Suppressor macrophage treated with lipopolysaccharide for 4 hours (primary cell): ENCODE measurements around the gene ZSWIM5.
"Not testable (repeated sequence)": the region's sequence is repeated elsewhere in the genome, so short reads cannot be mapped to it uniquely, and the experiment has no call there.

Experiments
- DNase-seq: peaks from one replicate; pipeline ENCODE4 v3.0.0-alpha.2; 2020

ZSWIM5 gene

DNA sequence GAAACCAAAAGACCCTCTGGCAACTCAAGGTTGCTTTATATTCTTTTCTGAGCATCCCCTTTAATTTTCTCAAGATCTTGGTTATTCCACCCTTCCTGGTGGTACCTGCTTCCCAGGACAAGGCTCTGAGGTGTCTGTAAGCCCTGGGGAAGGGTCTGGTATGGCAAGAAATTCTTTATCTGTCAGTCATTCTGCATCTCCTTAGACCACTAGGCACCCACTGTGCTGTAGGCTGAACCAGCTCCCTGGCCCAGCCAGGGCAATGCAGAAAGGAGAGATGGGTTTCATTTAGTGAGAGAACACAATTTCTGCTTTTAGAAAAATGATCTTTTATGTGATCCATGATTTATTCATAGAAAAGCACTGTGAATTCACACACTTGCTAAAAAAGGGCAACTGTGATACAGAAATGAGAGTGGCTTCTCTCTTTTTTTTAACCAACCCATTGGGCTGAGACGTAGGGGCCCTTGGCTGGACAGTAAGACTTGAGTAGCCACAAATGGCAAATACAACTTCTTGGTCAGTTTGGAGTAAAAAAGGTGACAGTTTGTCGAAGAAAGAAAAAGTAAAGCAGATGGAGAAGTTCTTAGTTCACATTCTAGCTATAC lies 190.2 kb downstream of the ZSWIM5 start:
- DNase-seq: no peak

DNA sequence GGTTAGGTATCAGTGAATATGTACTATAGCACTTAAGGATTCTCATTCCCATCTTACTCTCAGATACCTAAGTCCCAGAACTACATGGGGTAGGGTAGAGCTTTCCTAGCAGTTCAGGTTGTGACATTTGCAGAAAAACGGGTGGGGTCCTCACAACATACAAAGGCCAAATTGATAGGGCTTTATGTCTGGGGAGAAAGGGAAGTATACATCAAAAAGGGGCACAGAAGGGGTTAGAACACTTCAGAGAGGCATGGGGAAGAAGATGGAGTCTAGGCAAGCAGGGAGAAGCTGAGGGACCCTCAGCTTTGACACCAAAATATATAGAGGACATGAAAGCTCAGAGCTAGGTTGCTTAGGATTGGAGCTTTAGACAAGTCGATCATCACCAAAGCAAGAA lies 190.7 kb downstream of the ZSWIM5 start:
- no peak for DNase-seq

DNA sequence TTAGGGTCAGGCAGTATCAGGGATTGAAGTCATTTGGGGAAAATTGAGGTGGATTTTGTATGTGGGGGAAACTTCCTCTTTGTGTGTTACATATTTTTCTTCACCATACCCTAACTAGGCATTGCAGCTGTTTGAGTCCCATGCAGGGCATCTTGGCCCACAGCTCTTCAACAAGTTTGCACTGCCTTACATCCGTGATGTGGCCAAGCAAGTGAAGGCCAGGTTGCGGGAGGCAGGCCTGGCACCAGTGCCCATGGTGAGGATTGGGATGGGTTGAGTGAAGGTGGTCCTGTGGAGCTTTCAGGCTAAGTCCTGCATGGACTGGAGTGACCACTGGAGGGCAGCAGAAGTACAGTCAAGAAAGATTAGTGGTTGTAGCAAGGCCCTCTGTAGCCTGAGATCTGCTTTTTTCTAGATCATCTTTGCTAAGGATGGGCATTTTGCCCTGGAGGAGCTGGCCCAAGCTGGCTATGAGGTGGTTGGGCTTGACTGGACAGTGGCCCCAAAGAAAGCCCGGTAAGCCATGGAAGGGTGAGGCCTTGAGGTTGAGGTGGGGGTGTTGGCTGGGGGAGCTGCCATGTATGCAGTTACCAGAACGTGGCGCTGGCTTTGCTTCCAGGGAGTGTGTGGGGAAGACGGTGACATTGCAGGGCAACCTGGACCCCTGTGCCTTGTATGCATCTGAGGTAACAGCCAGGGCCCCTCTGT lies 191.9 kb downstream of the ZSWIM5 start:
- DNase-seq: peak; percentile 84

DNA sequence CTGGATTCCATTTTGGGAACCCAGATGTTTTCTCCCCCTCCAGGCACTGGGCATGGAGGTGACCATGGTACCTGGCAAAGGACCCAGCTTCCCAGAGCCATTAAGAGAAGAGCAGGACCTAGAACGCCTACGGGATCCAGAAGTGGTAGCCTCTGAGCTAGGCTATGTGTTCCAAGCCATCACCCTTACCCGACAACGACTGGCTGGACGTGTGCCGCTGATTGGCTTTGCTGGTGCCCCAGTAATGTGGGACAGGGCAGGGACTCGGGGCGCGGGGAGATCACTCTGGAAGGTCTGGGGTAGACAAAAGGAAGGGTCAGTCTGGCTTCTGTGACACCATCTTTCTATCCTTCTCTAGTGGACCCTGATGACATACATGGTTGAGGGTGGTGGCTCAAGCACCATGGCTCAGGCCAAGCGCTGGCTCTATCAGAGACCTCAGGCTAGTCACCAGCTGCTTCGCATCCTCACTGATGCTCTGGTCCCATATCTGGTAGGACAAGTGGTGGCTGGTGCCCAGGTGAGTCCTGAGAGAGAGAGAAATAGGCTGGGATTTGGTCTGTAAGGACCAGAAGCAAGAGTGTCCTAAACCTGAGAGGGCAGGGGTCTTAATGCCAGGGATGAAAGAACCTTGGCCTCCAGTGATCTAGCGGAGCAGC lies 192.7 kb downstream of the ZSWIM5 start:
- no peak for DNase-seq

DNA sequence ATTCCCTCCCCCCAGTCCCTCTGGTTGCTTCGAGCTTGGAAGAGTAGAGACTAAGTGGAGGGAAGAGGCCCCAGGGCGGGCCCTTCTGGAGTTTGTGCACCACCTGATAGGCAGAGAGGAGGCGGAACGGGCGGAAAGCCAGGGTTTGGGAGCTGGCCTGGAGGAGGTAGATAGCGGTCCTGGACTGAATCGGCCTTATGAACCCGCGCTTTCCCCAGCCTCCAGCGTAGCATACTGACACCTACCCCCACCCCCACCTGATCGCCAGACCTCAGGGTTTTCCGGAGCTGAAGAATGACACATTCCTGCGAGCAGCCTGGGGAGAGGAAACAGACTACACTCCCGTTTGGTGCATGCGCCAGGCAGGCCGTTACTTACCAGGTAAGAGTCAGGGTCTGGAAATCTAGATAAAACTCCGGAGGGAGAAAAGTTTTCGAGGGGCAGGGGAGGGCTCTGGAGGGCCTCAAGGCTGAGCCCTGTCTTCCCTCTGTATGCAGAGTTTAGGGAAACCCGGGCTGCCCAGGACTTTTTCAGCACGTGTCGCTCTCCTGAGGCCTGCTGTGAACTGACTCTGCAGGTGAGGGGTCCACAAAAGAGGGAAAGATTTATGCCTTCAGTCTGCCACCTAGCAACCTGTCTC lies 193.6 kb downstream of the ZSWIM5 start:
- DNase-seq: peak; percentile 44

DNA sequence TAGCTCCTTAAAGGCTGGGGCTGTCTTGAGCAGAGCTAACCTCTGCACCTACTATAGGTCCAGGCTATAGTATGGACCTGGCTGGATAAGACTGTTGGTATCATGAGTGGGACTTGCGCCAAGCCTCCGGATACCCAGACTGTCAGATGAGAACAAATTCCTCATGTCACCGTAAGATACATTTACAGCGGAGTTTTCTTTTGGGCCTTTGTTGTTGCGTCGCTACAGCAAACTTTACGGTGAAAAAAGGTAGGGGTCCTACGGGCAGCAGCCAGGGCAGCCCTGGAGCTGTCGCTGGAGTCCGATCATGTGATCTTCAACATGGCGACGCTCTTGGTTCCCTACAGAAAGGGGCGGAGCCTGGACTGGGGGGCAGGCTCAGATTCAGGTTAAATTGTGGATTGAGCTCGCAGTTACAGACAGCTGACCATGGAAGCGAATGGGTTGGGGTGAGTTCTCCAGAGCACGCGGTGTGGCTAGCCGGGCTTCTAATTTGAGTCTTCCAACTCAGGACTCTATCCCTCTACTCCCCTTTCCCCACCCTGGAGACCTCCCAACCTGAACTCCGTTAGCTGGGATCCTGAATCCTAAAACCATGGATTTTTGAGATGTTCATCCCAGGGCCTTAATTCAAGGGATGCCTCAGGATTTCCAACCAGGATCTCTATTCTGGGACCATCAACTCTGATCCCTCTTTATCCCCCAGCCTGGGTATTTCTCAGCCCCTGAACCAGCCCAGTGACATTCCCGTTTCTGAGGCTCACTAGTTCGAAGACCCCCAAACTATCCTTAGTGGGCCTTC lies 194.4 kb downstream of the ZSWIM5 start, which contains the start of gene UROD:
TSS of gene UROD (plus strand) at position 418 of the 802 bp plus-strand sequence. CDS start at position 430, 12 bp downstream.
- DNase-seq: peak; percentile 97

DNA sequence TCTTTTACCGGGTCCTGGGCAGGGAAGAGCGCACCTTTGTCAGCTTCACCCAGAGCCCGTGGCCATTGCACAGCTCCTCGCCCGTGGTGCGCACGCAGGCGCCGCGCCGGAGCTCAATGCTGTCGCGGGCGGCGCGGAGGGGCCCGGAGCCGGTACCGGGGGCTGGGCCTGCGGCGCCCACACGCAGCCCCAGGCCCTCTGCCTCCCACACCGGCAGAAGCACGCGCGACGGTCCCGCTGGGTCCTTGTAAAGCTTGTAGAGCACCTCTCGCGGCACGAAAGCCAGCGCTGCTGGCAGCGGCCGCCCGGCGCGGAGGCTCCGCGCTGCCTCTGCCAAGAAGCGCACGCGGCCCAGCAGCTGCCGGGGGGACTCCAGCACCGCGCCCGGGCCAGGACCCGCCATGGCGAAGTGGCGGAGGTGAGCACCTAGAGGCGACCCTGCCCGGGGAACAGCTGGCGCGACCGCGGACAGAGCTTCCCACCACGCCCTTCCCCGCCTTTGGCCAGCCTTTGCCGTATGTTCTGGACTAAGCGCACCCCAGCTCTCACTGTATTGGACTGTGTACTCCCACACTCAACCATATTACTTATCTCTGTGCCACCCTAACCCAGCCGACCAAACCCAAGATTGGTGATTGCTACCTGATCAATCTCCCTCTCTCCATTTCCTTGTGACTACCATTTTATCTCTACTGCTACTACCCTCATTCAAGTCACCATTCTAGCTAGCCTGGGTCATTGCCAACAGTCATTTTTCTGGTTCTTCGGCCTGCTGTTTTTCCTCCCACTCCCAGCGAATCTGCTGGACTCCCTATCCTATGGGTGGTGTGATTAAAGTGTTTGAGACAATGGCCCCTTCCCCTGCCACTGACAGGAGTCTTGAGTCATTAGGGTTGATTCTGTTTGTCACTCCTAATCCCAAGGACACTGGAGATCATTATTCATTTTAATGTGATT lies 195.3 kb downstream of the ZSWIM5 start, which contains the start of gene HECTD3:
TSS of gene HECTD3 (minus strand) at position 470 of the 957 bp plus-strand sequence. CDS start at position 403, 67 bp downstream.
- DNase-seq: peak; percentile 75

DNA sequence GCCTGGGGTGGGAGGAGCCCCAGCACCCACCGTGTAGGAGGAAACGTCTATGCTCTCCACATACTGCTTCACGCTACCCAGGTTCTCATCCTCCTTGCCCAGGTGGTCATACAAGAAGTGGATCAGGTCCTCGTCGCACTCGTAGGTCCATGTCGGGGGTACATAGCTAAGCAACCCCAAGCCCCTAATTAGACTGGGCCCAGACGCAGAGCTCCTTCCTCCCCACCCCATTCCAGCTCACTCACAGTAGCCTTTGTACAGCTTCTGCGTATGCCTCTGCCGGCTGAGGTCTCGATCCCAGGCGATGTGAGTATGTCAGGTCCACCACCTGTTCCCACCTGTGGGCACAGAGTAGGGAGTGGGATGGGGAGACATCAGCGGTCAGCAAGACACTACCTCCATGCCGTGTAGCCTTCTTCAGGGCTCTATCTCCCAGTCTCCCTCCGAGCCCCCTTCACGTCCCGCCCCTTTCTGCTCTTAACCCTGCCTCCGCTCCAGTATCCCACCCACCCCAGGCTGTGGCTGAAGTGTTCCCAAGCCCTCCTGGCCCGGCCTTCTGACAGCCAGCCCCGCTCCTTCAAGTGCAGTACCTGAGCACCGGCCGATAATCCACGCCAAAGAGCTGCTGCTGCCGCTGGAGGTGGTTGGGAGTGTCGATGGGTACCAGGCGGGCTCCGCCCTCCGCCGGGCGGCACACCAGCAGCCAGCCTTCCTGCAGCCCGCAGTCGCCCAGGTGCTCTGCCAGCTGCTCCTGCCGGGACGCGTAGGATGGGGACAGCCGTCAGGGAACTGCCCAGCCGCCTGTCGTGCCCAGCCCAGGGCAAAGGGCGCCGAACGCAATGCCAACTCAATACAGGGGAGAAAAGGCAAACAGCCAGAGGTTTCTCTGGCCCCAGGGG lies 196.2 kb downstream of the ZSWIM5 start:
- DNase-seq: no peak

DNA sequence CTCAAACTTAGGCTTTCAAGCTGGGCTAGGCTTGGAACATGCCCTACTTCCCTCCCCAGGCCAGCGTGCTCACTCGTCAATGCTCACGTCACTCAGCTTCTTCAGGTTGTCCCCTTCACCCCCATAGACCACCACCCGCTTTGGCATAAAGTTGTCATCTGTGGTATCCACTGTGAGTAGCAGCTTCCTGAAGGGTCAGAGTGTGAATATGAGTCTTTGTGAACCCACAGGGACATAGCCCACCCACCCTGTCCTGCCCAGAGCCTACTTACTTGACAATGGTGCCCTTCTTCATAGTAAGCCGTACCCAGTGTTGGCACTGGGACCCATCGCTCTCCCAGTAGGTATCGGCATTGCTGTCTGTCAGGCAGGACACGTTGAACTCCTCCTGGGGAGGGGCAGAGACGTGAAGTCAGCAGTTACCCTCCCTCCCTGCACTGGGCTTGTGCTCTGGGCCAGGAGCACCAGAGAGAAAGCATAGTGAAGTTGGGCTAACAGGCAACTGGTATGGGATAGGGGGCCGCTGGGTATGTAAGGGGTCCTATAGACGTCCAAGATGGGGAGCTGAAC lies 197.0 kb downstream of the ZSWIM5 start:
- DNase-seq: no peak

DNA sequence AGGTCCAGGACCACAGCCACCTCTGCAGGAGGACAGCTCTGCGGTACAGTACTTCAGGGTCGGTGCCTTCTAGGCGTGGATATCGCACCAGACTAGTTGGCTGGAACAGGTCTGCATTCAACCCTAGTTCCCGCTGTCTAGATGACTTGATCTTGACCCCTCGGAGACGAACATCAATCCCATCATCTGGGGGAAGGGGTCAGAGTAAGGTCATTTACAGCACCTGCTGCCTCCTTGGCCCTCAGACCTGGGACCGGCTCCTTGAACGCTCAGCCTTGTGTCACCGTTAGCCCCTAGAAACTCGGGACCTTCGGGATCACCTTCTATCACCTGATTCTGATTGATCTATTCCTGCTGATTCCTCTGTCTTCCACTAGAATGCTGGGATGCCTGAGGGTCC lies 197.9 kb downstream of the ZSWIM5 start:
- DNase-seq: no peak

DNA sequence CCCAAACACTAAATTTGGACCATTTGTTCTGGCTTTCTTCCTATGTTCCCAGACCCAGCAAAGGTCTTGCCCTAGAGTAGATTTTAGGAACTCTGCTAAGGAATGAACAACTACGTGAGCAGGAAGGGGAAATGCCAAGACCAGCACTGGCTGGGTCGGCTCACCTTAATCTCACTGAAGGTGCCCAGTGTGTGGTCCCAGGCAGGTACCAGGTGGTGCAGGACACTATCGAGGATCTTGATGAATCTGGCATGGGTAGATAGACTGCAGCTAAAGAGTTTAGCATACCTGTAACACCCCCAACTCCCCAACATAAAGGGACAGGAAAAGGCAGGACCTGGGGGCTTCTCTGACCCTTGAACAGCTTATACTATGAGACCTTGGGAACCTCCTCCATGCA lies 198.3 kb downstream of the ZSWIM5 start:
- DNase-seq: no peak

DNA sequence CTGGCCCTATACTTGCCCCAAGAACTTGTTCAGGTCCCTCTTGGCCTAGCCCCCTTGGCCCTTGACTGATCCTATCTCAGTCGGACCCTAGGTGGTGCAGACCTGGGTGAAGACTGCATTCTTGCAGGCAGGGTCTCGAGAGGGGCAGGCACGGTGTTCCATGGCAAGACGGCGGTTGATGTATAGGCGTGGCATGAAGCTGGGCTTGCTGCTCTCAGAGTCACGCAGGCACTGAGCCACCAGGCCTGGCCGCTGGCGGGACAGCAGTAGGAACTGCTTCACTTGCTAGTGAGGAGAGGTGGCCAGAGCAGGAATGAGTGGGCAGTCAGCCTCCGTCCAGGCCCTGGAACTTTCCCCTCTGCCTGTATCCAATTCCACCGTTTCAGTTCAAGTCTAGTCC lies 199.1 kb downstream of the ZSWIM5 start:
- DNase-seq: no peak

DNA sequence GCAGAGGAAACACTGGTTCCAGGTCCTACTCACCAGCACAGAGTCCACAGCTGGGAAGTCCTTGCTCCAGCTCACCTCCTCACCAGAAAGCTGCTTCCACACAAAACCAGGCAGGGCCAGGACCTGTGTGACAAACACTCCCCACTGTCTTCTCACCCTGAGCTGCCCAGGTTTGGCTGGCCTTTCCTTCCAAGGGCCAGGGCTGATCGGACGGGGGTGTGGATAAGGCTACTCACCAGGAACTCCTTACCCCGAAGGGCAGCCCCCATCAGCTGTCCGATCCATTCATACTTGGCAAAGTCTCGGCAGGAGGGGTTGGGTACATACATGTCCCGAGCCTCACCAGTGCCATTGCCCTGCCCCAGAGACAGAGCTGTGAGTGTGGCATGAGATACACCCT lies 200.6 kb downstream of the ZSWIM5 start:
- no peak for DNase-seq

DNA sequence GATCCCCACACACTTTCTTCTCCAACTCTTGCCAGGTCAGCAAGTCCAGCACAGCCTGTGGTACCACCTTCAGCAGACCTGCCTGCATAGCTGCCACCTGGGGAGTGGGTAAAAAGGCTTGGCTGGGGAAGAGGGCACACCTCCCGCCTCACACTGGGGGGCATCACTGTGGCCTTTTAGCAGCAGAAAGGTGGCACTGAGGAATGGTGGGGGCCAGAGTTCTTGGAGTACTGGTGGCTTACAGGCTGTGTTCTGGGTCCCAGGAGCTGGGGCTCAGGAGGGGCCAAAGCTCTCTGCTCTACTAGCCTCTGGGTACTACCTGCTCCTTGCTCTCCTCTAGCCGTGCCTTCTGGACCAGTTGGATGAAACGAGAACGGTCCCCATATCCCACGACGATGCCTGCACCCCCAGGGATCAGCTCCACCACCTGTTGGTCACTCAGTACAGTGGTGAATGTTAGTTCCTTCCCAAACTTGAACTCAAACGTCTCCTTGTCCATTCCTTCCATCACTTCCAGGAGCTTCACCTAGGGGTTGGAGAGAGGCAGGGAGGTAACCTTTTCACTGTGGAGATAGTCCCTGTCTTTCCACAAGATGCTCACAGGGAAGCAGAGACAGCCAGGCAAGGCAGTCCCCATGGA lies 202.0 kb downstream of the ZSWIM5 start:
- no peak for DNase-seq

DNA sequence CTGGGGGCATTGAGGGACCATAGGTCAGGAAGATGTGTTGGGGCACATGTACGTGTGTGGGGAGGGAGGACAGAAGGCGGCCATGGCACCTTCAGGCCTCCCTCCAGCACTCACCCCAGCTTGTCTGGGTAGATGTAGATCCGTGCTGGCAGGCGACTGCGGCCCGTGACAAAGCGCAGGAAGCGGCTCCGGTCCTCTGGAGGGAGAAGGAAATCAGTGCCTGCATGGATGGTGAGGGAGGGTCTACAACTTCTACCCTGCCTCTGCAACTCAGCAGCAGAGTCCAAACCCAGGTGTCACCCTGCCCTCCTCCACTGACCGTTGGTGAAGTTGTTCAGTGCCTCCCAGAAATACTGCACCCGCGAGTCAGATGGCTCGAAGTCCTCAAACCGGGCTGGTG lies 202.7 kb downstream of the ZSWIM5 start:
- no peak for DNase-seq

DNA sequence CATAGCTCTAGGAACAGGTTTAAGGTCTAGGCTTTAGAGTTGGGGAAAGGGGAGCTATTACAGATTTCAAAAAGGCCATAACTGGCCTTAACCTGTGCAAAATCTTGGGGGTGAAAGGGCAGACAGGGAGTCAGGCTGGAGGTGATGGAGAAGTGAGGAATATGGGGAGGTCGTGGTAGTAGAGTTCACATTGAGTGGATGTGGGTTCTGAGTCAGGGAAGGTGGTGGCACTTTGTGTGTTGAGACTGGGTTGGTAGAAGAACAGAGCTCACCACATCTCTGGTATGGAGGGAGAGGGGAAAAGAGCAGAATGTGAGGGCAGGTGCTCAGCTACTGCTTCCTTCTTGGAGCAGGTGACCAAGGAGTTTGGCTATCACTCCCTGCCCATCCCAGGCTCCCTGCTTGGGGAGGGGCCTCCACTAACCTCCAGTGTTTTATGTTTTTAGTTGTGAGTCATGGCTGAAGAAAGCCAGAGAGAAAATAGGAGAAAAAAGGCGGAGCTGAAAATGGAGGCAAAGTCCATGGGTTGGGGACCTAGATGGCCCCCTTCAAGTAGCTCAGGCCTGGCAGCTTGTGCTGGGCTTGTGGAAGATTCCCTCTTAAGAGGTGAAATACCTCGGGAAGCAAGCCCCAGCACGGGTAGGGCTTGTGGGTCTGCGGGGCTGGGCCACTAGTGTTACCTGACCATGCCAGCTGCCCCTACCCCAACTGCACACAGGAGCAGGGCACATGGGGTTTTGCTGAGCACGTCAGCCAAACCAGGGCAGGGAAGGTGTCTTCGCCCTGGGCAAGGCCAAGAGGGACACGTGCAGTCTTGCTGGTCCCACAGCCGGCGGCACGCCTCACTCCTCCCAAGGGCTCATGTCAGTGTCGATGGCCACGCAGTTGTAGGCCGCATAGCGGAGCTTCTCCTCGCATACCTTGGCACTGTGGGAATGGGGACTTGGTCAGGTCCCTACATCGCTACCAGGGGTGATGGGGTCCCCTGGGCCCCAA lies 203.5 kb downstream of the ZSWIM5 start:
- DNase-seq: no peak

DNA sequence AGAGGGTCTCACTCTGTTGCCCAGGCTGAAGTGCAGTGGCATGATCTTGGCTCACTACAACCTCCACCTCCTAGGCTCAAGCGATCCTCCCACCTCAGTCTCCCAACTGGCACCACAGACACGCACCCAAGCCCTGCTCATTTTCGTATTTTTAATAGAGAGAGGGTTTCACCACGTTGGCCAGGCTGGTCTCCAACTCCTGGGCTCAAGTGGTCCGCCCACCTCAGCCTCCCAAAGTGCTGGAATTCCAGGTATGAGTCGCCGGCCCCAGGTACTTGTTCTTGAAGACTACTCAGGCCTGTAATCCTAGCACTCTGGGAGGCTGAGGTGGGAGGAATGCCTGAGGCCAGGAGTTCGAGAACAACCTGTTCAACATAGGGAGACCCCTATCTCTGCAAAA lies 204.8 kb downstream of the ZSWIM5 start:
- DNase-seq: not testable (repeated sequence)

DNA sequence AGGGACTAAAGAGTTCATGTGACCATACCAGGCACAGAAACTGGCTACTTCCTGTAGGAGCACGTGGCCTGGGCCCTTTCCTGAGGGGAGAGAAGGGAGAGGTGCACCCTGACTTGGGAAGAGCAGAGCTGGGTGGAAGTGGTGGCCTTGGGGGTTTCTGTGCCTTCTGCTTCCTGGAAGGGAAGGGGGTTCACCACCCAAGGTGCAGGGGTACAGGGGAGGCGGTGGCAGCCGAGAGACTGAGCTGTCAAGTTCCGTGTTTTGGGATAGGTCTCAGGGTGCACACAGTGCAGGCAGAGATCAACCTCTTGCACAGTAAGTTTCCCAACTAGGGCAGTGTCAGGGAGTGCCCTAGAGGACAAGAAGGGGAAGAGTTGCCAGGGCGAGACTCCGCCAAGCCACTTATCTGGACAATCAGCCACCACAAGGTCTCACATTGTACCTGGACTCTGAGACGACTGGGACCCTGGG lies 205.4 kb downstream of the ZSWIM5 start:
- DNase-seq: peak; percentile 46
